Upper lobe of left lung (tissue), 4 donors: Measurements from ENCODE around the gene NR2F1-AS1.
"Not testable (repeated sequence)": the region's sequence is repeated elsewhere in the genome, so short reads cannot be mapped to it uniquely, and the experiment has no call there.

Source experiments
- CTCF ChIP-seq, 6 experiments: fragments of 450-650 bp in 4 of 6; fragments of 200-600 bp in 2 of 6; sonication (generic) in 2 of 6; IDR thresholded peaks; one replicate each; pipeline ENCODE4 v1.5.1; 2016 to 2019; ENCODE audit warnings: antibody characterized with exemption in 6 of 6
- EP300 ChIP-seq, 4 donors: sonication (generic); formaldehyde crosslinking; IDR thresholded peaks; one replicate each; pipeline ENCODE4 v1.5.1; 2017; ENCODE audit warnings: antibody characterized with exemption in 4 of 4, control low read depth in 2 of 4
- POLR2A ChIP-seq, 4 donors: fragments of 450-650 bp; IDR thresholded peaks; one replicate each; pipeline ENCODE4 v1.5.1; 2016 to 2017; ENCODE audit warnings: antibody characterized with exemption in 4 of 4, mild to moderate bottlenecking in 2 of 4
- POLR2AphosphoS5 ChIP-seq, 2 donors: sonication (generic); formaldehyde crosslinking; IDR thresholded peaks; one replicate each; pipeline ENCODE4 v1.5.1; 2017; ENCODE audit warnings: antibody characterized with exemption in 2 of 2

GRCh38 chr5:93521815-93522214 is 59.2 kb downstream of the NR2F1-AS1 start:
- TF ChIP-seq CTCF, POLR2AphosphoS5, POLR2A, EP300 (IDR thresholded peaks at IDR 0.05): not testable (repeated sequence)
